ENCODE results near the gene SLC25A10.
A peak's percentile ranks its signal among the peaks of the same experiment; 100 is the strongest.

Gene SLC25A10

GRCh38 chr17:81706757-81707624 lies 5.1 kb upstream of the SLC25A10 start:
- DNase-seq (ENCODE audit: low spot score) = no peak

GRCh38 chr17:81707725-81708646 lies 4.1 kb upstream of the SLC25A10 start:
- no peak for DNase-seq (ENCODE audit: low spot score)

GRCh38 chr17:81708739-81709185 lies 3.3 kb upstream of the SLC25A10 start:
- no peak for DNase-seq (ENCODE audit: low spot score)

DNA sequence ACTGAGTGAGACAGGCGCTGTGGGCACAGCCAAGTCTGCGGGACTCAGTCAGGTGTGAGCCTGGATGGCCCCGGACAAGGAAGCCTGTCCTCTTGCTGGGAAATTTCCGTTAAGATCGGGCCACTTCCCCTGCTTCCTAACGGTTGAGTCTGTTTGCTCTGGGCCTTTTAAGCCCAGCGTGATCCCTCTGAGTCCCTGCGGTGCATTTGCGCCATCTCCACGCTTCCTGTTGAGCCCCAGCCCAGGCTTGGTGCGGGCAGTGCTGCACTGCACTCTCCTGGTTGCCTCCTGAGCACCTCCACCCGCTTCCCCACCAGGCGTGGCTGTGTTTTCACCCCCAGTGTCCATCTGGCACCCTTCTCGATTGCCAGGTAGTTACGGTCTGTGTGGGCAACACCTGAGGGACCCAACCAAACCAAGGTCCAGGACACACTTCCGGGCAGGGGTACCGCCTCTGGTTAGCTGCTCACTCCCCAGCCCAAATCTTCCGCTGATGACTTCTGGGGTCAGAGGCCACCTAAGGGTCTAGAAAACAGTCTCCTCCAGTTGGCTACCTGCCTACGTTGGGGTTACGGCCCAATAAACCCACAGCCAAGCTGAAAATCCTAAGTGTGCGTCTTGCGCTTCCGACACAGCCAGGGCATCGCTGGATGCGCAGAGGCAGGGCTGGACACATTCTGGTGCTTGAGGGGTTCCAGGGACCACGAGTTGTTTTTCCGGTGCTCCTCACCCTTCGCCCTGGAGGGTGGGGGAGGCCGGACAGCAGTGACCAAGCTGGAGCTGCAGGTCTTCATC lies 1.4 kb upstream of the SLC25A10 start:
- DNase-seq (ENCODE audit: low spot score) = no peak

GRCh38 chr17:81712468-81713003 lies 452 bp downstream of the SLC25A10 start:
- peak; percentile 68 for DNase-seq (ENCODE audit: low spot score)

GRCh38 chr17:81713004-81713555 lies 996 bp downstream of the SLC25A10 start:
- no peak for DNase-seq (ENCODE audit: low spot score)

- no peak for DNase-seq (ENCODE audit: low spot score)
Measured at GRCh38 chr17:81713556-81714411, 1.7 kb downstream of the SLC25A10 start.

DNA sequence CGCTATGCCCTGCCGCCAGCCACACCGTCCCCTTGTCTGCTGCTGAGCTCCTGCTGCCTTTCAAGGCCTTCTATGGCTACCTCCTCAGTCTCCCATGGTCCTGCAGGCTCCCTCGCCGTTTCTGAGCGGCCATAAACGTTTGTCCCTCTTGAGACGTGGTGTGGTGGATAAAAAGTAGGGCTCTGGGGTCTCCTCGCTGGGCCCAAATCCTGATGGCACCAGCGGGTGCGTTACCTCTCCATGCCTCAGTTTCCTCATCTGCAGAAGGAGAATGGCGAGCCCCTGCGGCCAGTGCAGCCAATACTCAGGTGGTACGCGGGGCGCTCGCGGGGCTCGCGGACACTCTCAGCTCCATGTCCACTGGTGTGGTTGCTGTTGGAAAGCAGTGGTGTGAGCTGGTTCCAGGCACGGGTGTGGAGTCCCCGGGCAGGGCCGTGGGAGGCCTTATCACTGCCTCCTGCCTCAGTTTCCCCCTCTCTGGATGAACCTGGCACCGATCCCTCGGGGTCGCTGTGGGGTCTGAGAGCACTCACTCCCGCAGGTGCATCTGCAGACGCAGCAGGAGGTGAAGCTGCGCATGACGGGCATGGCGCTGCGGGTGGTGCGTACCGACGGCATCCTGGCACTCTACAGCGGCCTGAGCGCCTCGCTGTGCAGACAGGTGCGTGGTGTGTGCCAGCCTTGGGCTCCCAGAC lies 2.5 kb downstream of the SLC25A10 start:
- no peak for DNase-seq (ENCODE audit: low spot score)

DNA sequence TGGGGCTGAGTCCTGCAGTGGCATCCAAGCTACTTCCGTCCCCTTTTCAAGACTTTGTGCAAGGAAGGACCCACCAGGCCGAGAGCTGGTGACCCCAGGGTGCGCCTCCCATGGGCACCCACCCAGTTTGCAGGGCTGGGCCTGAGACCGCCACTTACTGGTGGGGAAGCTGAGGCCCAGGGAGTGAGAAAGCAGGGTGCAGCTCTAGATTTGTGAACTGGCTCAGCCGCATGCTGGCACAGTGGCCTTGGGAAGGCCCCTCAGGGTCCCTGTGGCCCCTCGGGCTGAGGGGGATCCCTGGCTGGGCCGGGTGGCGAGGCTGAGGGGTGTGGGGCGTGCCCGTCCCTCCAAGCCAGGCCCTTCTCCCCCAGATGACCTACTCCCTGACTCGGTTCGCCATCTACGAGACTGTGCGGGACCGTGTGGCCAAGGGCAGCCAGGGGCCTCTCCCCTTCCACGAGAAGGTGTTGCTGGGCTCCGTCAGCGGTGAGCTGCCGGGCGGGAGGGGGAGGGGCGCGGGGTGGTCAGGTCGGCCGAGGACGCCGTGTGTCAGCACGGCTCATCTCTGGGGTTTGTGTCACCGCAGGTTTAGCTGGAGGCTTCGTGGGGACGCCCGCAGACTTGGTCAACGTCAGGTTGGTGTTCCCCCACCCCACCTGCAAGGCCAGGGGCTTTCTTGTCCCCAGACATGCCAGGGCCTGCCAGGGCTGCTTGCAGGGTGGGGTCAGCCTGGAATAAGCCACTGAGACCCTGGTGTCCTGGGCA lies 3.2 kb downstream of the SLC25A10 start:
- DNase-seq (ENCODE audit: low spot score) = no peak

DNA sequence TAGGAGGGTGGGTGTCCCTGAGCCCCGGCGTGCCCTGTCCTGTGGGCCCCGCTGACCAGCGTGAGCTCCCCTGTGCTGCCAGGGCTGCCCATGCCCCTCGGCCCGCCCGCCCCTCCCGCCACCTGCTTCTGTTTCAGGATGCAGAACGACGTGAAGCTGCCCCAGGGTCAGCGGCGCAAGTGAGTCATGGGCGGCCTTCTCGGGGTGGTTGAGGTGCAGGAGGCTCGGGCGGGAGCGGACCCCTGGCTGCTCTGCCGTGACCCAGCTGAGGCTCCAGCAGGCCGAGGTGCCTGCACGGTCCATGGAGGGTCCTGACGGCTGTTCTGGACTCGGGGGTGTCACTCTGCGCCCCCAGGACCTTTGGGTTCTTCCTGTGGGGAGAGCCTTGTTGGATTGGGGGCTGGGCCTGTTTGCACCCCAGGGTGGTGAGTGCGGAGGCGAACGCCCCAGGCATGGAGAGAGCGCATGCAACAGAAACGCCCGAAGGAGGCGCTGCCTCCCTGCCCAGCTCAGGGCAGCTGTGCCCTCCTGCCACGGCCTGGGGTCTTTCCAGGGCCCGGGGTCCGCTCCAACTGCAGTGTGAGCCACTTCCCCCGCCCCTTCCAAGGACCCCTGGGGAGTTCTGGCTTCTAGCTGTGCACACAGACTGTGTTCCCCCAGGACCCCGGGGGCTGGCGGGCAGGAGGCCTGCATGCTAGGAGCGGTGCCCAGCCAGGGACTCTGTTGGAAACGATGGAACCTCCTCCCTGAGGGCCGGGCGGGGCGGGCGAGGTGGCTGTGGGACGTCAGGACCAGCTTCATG lies 4.0 kb downstream of the SLC25A10 start:
- DNase-seq (ENCODE audit: low spot score) = no peak

- DNase-seq (ENCODE audit: low spot score) = no peak
Measured at GRCh38 chr17:81716674-81716996, 4.6 kb downstream of the SLC25A10 start.

DNA sequence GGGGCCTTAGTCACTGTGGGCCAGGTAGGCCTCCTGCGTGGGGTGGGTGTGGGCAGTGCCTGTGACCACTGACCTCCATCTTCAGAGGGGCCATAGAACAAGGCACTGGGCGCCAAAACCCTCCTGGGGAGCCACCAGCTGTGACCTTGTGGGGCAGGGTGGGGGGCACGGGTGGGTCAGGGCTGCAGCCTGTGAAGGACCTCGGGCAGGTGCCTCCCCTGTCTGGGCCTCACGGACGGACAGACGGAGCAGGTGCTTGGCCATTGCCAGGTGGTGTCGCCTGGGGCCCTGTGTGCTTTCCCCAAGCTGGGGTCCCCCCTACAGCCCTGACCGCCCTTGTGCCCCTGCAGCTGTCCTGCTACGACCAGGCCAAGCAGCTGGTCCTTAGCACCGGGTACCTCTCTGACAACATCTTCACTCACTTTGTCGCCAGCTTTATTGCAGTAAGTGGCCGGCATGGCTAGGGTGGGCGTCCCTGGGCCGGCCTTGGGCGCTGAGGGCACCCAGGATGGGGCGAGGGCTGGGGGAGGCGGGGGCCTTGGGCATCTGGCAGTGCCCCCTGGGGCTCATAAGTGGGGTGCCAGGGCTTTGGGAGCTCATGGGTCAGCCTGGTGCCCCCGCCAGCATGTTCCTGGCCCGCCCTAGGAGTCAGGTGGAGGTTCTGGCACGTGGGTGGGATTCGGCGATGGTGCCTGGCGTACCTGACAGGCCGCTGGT lies 5.1 kb downstream of the SLC25A10 start:
- DNase-seq (ENCODE audit: low spot score) = no peak

DNA sequence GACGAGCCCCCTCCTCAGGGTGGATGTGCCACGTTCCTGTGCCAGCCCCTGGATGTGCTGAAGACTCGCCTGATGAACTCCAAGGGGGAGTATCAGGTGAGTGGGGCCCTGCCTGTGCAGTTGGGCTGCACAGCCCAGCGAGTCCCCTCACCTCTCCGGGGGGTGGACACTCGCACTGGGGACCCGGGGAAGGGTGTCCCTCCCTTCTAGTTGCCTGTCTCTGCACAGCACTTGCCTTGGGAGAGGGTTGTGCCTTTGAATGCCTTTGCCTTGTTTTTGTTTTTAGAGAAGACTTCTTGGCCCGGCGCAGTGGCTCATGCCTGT lies 5.6 kb downstream of the SLC25A10 start:
- DNase-seq (ENCODE audit: low spot score) = no peak

DNA sequence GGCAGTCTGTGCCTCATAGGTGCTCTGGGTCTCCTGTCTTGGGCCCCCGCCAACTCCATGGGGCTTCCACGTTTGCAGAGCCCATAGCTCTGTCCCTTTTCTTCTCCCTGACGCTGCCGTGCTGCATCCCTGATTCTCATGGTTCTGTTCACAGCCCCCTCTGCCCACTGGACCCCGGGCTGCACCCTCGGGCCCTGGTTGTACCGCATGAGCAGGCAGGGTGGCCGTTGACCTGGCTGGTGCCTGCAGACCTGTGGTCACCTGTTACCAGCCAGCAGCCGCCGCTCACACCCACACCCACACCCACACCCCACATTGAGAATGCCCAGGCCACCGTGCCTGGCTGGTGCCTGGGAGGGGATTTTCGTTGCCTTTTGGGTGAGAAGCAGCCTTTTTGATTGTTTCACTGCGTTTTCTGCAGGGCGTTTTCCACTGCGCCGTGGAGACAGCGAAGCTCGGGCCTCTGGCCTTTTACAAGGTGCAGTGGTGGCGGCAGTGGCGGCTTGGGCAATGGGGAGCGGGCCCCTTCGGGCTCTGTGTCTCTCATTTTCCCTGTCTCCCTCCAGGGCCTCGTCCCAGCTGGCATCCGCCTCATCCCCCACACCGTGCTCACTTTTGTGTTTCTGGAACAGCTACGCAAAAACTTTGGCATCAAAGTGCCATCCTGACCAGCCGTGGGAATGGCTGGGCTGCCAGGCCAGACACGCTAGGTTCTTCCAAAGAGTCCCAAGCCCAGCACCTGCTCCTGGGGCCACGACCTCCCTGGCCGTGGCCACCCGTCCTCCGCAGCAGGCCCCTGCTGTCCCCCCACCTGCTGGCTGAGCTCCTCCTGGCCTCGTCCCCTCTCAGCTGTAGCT lies 7.6 kb downstream of the SLC25A10 start:
- no peak for DNase-seq (ENCODE audit: low spot score)

GRCh38 chr17:81720267-81721071 lies 8.4 kb downstream of the SLC25A10 start:
- no peak for DNase-seq (ENCODE audit: low spot score)

Data from HuH-7 (cell line).